GM12875 (cell line): ENCODE measurements around the gene LRRK1.

ENCODE experiments used
- H3K4me3 ChIP-seq: one replicate; pipeline ENCODE4 v1.5.1; 2011; ENCODE audit warnings: low read depth, low read length, control low read depth
- CTCF ChIP-seq: IDR thresholded peaks from 2 replicates; pipeline ENCODE4 v1.5.1; 2011; ENCODE audit warnings: low read depth, mild to moderate bottlenecking, control low read depth, inconsistent platforms, low read length, moderate library complexity, borderline replicate concordance; ENCODE audit not compliant: insufficient read depth

LRRK1 gene

GRCh38 chr15:101000271-101000681 is 81.1 kb downstream of the LRRK1 start:
- no peak overlapping the region for H3K4me3 ChIP-seq
- TF ChIP-seq CTCF = no peak

GRCh38 chr15:101001056-101001455 is 81.9 kb downstream of the LRRK1 start:
- no peak overlapping the region for H3K4me3 ChIP-seq
- no peak for TF ChIP-seq CTCF

- H3K4me3 ChIP-seq = no peak overlapping the region
- TF ChIP-seq CTCF = no peak
Observed at GRCh38 chr15:101001796-101002195, 82.6 kb downstream of the LRRK1 start.

GRCh38 chr15:101003081-101003480 is 83.9 kb downstream of the LRRK1 start:
- TF ChIP-seq CTCF = no peak
- H3K4me3 ChIP-seq = no peak overlapping the region

- no peak for TF ChIP-seq CTCF
- H3K4me3 ChIP-seq = no peak overlapping the region
Observed at GRCh38 chr15:101003706-101004105, 84.5 kb downstream of the LRRK1 start.

GRCh38 chr15:101004500-101004899 is 85.3 kb downstream of the LRRK1 start:
- no peak for TF ChIP-seq CTCF
- no peak overlapping the region for H3K4me3 ChIP-seq

- no peak for TF ChIP-seq CTCF
Observed at GRCh38 chr15:101004986-101005747, 86.0 kb downstream of the LRRK1 start.

More at GRCh38 chr15:101004986-101005747, 86.0 kb downstream of the LRRK1 start:
- H3K4me3 ChIP-seq = no peak overlapping the region
